Testis (tissue), 3 donors: ENCODE results near the gene VOPP1. TPM values are rescaled to one million over a fixed set of nuclear protein-coding genes. Genes with fewer than 3 reads are reported as not detected.
"Not testable (repeated sequence)": the region's sequence is repeated elsewhere in the genome, so short reads cannot be mapped to it uniquely, and the experiment has no call there.

ENCODE experiments used
- DNase-seq: peaks from one replicate; pipeline ENCODE4 v3.0.0-alpha.2; 2019
- H3K27ac ChIP-seq, 2 donors: fragments of 200-600 bp; sonication (generic); one replicate each; pipeline ENCODE4 v1.5.1; 2019
- H3K27me3 ChIP-seq: fragments of 200-600 bp; sonication (generic); one replicate; pipeline ENCODE4 v1.5.1; 2019
- H3K36me3 ChIP-seq: fragments of 200-600 bp; sonication (generic); one replicate; pipeline ENCODE4 v1.5.1; 2017; ENCODE audit warnings: low read depth; ENCODE audit errors: missing control alignments
- H3K4me1 ChIP-seq: fragments of 200-600 bp; sonication (generic); one replicate; pipeline ENCODE4 v1.5.1; 2019
- H3K4me3 ChIP-seq, 2 donors: fragments of 200-600 bp; sonication (generic); one replicate each; pipeline ENCODE4 v1.5.1; 2017 to 2019
- H3K9me3 ChIP-seq: fragments of 200-600 bp; sonication (generic); one replicate; pipeline ENCODE4 v1.5.1; 2017
- POLR2A ChIP-seq: fragments of 450-650 bp; IDR thresholded peaks from one replicate; pipeline ENCODE4 v1.6.1; 2017; ENCODE audit warnings: antibody characterized with exemption, mild to moderate bottlenecking, moderate library complexity
- WGBS, 2 donors: methylation state at CpG; one replicate each; pipeline ENCODE4 v1.1.5; 2018; 5-methylcytosine and 5-hydroxymethylcytosine counted together
- intact Hi-C: fragments of 100-400 bp; cut with DNase I; formaldehyde crosslinking; loops from one replicate; pipeline ENCODE4 v1.15.1; 2023; ENCODE audit warnings: low total_unique reads
- polyA plus RNA-seq: library from polyadenylated mRNA; stranded (reverse); fragments of 350-450 nt; fragmentation: Illumina TruSeq; extraction: RNeasy Lipid Tissue Mini Kit (QIAGEN cat#74804); gene quantifications from one replicate; pipeline ENCODE4 v1.2.3, GENCODE V29; 2014; ENCODE audit warnings: low read depth, low replicate concordance; ENCODE audit not compliant: insufficient read depth
- total RNA-seq, 2 donors: library from RNA; depleted of rRNA; stranded (reverse); fragments of >200 nt; gene quantifications; one replicate each; pipeline ENCODE4 v1.2.3, GENCODE V29; 2016
- TF ChIP-seq, protein P1 (sequence below), 3 experiments: fragments of 450-650 bp in 2 of 3; fragments of 200-600 bp in 1 of 3; sonication (generic) in 1 of 3; IDR thresholded peaks; one replicate each; pipeline ENCODE4 v1.5.1; 2016 to 2019; ENCODE audit warnings: antibody characterized with exemption in 3 of 3, mild to moderate bottlenecking in 2 of 3, moderate library complexity in 1 of 3

Gene VOPP1
- total and polyA plus RNA-seq, 3 donors from 2014 or later: 25.0 to 29.3 (median 26.6) TPM

DNA sequence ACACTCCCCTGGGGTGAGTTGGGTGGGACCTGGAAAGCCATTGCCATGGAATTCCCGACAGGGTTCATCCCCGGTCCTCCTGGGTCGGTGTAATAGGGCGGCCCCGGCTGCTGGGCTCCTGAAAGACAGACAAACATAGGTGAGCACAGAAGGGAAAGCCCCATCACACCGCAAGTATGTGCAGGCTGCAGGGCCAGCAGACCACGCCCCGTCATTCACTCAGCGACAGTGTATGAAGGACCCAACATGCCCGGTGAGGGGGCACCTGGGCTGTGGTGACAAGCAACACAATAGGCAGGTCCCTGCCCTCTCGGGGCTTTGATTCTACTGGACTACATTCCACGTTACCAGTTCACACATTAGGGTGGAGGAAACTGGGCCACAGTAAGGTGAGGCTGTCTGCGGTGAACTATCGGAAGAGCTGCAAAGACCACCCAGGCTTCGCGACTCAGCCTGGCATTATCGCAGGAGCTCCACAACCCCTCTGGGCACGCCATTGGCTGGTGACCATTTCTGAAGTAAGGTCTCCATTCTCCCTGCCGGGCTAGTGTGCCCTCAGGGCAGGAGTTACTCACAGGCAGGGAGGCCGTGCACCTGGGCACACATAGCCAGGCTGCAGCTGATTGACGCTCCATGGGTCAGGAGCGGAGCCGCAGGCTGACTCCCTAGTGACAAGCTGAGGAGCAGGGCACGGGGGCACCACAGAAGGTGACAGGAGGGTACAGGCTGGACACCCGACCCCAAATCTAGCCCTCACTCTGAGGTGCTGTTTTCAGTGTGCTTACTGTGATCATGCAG lies 99.2 kb downstream of the VOPP1 start:
- intact Hi-C loops: no loop called here
- 91 to 100% methylated on average over 1 to 25 of the region's 25 CpGs for WGBS, 2 donors
- peak; percentile 10 for DNase-seq
- Histone ChIP-seq H3K27ac (no peak overlapping the region), H3K9me3 (no peaks in the 10 kb centered on the region), H3K4me3 (no peak overlapping the region), H3K36me3 (no peaks in the 10 kb centered on the region), H3K27me3 (no peaks in the 10 kb centered on the region), H3K4me1 (no peaks in the 10 kb centered on the region)
- no peak for TF ChIP-seq POLR2A
- TF ChIP-seq, protein P1, sequence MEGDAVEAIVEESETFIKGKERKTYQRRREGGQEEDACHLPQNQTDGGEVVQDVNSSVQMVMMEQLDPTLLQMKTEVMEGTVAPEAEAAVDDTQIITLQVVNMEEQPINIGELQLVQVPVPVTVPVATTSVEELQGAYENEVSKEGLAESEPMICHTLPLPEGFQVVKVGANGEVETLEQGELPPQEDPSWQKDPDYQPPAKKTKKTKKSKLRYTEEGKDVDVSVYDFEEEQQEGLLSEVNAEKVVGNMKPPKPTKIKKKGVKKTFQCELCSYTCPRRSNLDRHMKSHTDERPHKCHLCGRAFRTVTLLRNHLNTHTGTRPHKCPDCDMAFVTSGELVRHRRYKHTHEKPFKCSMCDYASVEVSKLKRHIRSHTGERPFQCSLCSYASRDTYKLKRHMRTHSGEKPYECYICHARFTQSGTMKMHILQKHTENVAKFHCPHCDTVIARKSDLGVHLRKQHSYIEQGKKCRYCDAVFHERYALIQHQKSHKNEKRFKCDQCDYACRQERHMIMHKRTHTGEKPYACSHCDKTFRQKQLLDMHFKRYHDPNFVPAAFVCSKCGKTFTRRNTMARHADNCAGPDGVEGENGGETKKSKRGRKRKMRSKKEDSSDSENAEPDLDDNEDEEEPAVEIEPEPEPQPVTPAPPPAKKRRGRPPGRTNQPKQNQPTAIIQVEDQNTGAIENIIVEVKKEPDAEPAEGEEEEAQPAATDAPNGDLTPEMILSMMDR (IDR thresholded peaks at IDR 0.05): no peak

DNA sequence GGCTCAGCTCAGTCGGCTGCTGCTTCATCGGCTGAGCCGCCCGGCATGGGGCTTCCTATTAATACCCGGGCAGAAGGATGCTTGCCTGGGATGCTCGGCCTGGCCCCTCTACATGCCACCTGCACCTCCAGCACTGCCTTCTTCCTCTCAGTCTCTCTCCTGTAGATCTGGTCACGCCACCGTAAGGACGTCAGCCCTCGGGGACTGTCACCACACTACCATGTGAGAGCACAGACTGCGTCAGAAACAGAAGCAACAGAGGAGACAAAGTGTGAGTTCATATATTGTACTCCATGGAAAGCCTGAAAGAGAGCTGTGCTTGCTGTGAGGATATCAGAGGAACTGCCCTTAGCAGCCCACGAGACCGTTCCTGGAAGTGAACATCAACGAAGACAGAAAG lies 99.9 kb downstream of the VOPP1 start:
- H3K27ac ChIP-seq, H3K27me3 ChIP-seq, H3K9me3 ChIP-seq, H3K4me3 ChIP-seq, H3K36me3 ChIP-seq, intact Hi-C loops, H3K4me1 ChIP-seq, DNase-seq: not testable (repeated sequence)
- WGBS, 2 donors: no CpG with 5 or more reads among the region's 14 CpGs

DNA sequence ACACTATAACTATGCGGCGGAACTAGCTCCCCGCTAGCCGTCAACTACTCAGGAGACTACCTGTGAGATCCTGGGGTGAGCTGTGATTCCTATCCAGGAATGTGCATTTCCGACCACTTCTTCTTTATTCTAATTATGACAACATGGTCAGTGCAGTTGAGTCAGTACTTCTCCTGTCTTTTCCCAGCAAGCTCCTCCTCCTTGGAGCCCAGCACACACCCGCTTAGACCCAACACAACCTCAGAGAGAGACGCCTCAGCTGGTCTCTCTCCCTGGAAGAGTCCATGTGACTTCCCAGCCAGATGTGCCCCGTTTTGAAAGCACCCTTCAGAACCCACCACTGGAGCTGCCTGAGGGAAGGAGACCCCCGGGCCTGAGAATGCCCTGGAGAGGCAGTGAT lies 100.7 kb downstream of the VOPP1 start:
- H3K4me1 ChIP-seq, H3K9me3 ChIP-seq, H3K36me3 ChIP-seq, intact Hi-C loops, DNase-seq, H3K4me3 ChIP-seq, H3K27me3 ChIP-seq, H3K27ac ChIP-seq: not testable (repeated sequence)
- 88% methylated on average over 4 of the region's 9 CpGs; no CpG with 5 or more reads in 1 of the 2 donors for WGBS, 2 donors

DNA sequence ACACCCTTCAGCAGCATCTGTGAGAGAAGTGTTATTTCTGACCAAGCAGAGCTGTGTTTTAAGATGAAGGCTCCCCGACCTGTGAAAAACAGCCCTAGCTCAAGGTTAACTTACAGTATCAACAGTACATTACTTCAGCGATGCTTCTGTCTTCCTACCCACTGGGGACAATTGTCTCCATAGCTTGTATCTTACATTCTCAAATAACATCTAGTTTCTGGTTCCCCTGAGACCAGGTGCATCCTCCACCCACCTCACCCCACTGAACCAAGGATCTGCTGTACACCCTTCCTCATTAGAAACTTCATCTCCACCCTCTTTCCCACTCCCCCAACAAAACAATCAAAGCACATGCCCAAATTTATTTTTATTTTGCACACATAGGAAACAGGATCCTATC lies 102.0 kb downstream of the VOPP1 start:
- Histone ChIP-seq H3K4me1 (no peaks in the 10 kb centered on the region), H3K36me3 (no peaks in the 10 kb centered on the region), H3K9me3 (no peaks in the 10 kb centered on the region), H3K27ac (no peak overlapping the region), H3K4me3 (no peak overlapping the region), H3K27me3 (no peaks in the 10 kb centered on the region)
- DNase-seq: no peak
- intact Hi-C loops: no loop called here
- TF ChIP-seq, protein P1 (IDR thresholded peaks at IDR 0.05): no peak
- TF ChIP-seq POLR2A: no peak
- 90 to 92% methylated on average over 2 of the region's 2 CpGs for WGBS, 2 donors

DNA sequence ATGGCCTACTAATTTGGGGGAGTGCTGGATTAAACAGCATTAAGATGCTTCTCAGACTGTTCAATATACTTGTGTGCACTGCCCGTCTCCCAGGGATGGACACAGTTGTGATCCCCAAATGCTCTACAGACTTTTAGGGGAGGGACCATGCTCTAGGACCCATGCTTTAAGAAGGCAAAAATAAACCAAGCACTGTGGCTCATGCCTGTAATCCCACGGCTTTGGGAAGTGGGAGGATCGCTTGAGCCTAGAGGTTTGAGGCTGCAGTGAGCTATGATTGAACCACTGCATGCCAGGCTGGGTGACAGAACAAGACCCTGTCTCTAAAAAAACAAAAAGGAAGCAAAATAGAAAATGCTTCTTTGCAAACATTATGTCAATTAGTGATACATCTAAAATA lies 102.6 kb downstream of the VOPP1 start:
- no peaks in the 10 kb centered on the region for H3K4me1 ChIP-seq
- H3K4me3 ChIP-seq: no peak overlapping the region
- H3K36me3 ChIP-seq: no peaks in the 10 kb centered on the region
- H3K27me3 ChIP-seq: no peaks in the 10 kb centered on the region
- WGBS, 2 donors: 46 to 48% methylated on average over 3 of the region's 3 CpGs
- intact Hi-C loops: no loop called here
- no peaks in the 10 kb centered on the region for H3K9me3 ChIP-seq
- DNase-seq: no peak
- TF ChIP-seq, protein P1 (IDR thresholded peaks at IDR 0.05): no peak
- no peak overlapping the region for H3K27ac ChIP-seq

DNA sequence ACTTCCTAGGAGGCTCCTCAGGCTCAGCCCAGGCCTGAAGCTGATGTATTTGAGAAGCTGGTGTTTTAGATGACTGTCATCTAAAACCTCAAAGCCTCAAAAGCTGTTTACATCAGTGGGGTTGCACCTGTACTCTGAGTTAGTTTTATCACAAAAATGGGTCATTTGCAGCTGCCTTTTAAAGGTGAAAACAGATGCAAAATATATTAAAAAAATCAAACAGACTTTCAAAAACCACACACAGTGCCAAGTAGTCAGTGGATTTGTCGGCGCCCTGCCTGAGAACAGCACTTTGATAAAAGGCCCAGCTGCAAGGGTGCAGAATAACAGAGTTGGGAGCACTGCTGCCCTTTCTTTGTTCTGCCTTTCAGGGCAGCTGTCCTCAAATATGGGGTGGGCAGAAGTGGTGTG lies 103.0 kb downstream of the VOPP1 start:
- TF ChIP-seq POLR2A: no peak
- TF ChIP-seq, protein P1 (IDR thresholded peaks at IDR 0.05): no peak
- 85% methylated on average over 2 of the region's 2 CpGs for WGBS, 2 donors
- intact Hi-C loops: no loop called here
- Histone ChIP-seq H3K4me3 (no peak overlapping the region), H3K4me1 (no peaks in the 10 kb centered on the region), H3K9me3 (no peaks in the 10 kb centered on the region), H3K27ac (no peak overlapping the region), H3K36me3 (no peaks in the 10 kb centered on the region), H3K27me3 (no peaks in the 10 kb centered on the region)
- DNase-seq: no peak
